DOHH2 (cell line): ENCODE data around the gene WDR73.

Experiments used
- EZH2phosphoT487 ChIP-seq: fragments of 200-600 bp; sonication (generic); IDR thresholded peaks from 2 replicates; pipeline ENCODE4 v1.6.1; 2017; ENCODE audit warnings: borderline replicate concordance, mild to moderate bottlenecking, antibody characterized with exemption, low read length, moderate library complexity, mixed read lengths
- TF ChIP-seq, protein P1 (sequence below): fragments of 200-600 bp; sonication (generic); IDR thresholded peaks from one replicate; pipeline ENCODE4 v1.5.1; 2014; ENCODE audit warnings: antibody characterized with exemption, mild to moderate bottlenecking, low read depth, low read length; ENCODE audit not compliant: poor library complexity, severe bottlenecking

DNA sequence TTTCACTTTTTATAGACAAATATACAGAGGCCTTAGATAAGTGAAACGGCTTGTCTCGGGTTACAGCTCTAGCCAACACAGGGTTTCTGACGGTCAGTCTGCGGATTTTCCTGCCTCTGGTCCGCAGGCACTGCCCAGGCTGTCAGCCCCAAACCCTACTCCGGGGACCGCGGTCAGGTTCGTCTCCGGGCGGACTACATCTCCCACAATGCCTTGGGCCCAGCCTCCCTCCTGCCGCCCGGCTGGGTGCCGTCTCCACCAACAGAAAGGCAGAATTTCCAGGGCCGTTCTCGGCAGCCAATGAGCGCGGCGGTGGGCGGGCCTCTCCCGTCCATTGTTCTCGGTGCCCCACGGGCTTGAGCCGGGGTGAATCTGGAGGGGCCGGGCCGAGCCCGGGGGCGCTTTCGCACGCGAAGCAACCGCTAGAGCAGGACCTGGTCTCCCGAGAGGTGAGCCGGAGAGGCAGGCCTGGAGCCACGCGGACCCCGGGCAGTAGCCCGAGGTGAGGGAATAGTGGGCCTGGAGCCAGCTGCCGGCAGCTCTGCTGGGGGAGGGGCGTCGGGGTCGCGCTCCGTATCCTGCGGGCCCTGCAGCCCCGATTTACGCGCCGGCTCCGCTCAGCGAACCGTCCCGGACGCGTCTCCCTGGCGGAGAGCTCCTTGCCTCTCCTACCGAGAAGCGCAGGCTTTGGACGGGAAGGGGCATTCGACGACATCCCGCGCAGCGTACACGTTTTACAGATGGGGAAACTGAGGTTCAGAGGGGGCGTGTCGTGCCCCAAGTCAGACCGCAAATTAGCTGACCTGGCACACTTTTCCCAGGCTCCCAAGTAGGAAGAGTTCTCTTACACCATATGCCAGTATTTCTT is 53.2 kb downstream of the WDR73 start, which contains the start of gene ZSCAN2:
- TF ChIP-seq, protein P1, sequence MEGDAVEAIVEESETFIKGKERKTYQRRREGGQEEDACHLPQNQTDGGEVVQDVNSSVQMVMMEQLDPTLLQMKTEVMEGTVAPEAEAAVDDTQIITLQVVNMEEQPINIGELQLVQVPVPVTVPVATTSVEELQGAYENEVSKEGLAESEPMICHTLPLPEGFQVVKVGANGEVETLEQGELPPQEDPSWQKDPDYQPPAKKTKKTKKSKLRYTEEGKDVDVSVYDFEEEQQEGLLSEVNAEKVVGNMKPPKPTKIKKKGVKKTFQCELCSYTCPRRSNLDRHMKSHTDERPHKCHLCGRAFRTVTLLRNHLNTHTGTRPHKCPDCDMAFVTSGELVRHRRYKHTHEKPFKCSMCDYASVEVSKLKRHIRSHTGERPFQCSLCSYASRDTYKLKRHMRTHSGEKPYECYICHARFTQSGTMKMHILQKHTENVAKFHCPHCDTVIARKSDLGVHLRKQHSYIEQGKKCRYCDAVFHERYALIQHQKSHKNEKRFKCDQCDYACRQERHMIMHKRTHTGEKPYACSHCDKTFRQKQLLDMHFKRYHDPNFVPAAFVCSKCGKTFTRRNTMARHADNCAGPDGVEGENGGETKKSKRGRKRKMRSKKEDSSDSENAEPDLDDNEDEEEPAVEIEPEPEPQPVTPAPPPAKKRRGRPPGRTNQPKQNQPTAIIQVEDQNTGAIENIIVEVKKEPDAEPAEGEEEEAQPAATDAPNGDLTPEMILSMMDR, result no peak
- TF ChIP-seq EZH2phosphoT487, result no peak
